Activated CD8-positive, alpha-beta memory T cell treated with anti-CD3 and anti-CD28 coated beads, Interleukin-2, amount 10 ng/mL, durations not matched to agents 7 days and 5 days (primary cell): ENCODE measurements around the gene EXOC6B. TPM values are rescaled to one million over a fixed set of nuclear protein-coding genes. Genes with fewer than 3 reads are reported as not detected.

Experiments used
- ATAC-seq: fragments of 150-1000 bp; cut with Tn5 transposase; one replicate; pipeline ENCODE4 v1.10.0; 2021; ENCODE audit warnings: moderate library complexity
- CTCF ChIA-PET: fragments of 350-600 bp; sonication (Branson Sonifier 250); formaldehyde crosslinking; loops from one replicate; lab custom pipeline; 2021; ENCODE audit warnings: antibody characterized with exemption; lab: Charles Lee
- DNase-seq: peaks from one replicate; pipeline ENCODE4 v3.0.0-alpha.2; 2020
- H3K27ac Mint-ChIP-seq: one replicate; pipeline ENCODE4 v1.8.0; 2021; ENCODE audit warnings: mild to moderate bottlenecking, mixed read lengths
- H3K27me3 Mint-ChIP-seq: one replicate; pipeline ENCODE4 v1.8.0; 2021; ENCODE audit warnings: mixed read lengths
- H3K36me3 Mint-ChIP-seq: one replicate; pipeline ENCODE4 v1.8.0; 2021; ENCODE audit warnings: mild to moderate bottlenecking, mixed read lengths
- H3K4me1 Mint-ChIP-seq: one replicate; pipeline ENCODE4 v1.8.0; 2021; ENCODE audit warnings: mixed read lengths
- H3K4me3 Mint-ChIP-seq: one replicate; pipeline ENCODE4 v1.8.0; 2021; ENCODE audit warnings: mild to moderate bottlenecking, moderate library complexity, mixed read lengths
- H3K9me3 Mint-ChIP-seq: one replicate; pipeline ENCODE4 v1.8.0; 2022; ENCODE audit warnings: low read depth, mixed read lengths
- total RNA-seq, 2 experiments: library from RNA; stranded (reverse); gene quantifications; one replicate each; pipeline ENCODE4 v1.2.3, GENCODE V29; 2021

Gene EXOC6B
- total RNA-seq, 2 experiments from 2014 or later = 14.1 to 22.8 TPM

- ATAC-seq = peak; percentile 68
- no peak overlapping the region for H3K27ac Mint-ChIP-seq
- H3K4me1 Mint-ChIP-seq = peaks cover 28% of the 10 kb centered on the region
- DNase-seq = peak; percentile 74
- CTCF ChIA-PET = interaction anchor here (0.6 to 3.6 kb wide), 31 partner anchors 8 to 829 kb away, joined by 3 to 38 read pairs (median 3); no protein-coding TSS in a partner anchor
- peak overlapping the region; percentile 43 for H3K4me3 Mint-ChIP-seq
- peaks cover 62% of the 10 kb centered on the region for H3K27me3 Mint-ChIP-seq
- peaks cover 2% of the 10 kb centered on the region for H3K9me3 Mint-ChIP-seq
- peaks cover 7% of the 10 kb centered on the region for H3K36me3 Mint-ChIP-seq
Measured at GRCh38 chr2:72150157-72150860, 675.5 kb downstream of the EXOC6B start.

GRCh38 chr2:72149556-72150156 lies 676.2 kb downstream of the EXOC6B start:
- H3K9me3 Mint-ChIP-seq = peaks cover 2% of the 10 kb centered on the region
- peaks cover 62% of the 10 kb centered on the region for H3K27me3 Mint-ChIP-seq
- peaks cover 29% of the 10 kb centered on the region for H3K4me1 Mint-ChIP-seq
- CTCF ChIA-PET = interaction anchor here (0.6 to 3.6 kb wide), 31 partner anchors 8 to 828 kb away, joined by 3 to 38 read pairs (median 3); no protein-coding TSS in a partner anchor
- peak overlapping the region; percentile 43 for H3K4me3 Mint-ChIP-seq
- ATAC-seq = no peak
- peak; percentile 39 for DNase-seq
- peaks cover 7% of the 10 kb centered on the region for H3K36me3 Mint-ChIP-seq
- H3K27ac Mint-ChIP-seq = no peak overlapping the region

- H3K9me3 Mint-ChIP-seq = peaks cover 2% of the 10 kb centered on the region
- peak overlapping the region; percentile 59 for H3K27ac Mint-ChIP-seq
- ATAC-seq (no peak), DNase-seq (peak; percentile 43)
- H3K4me3 Mint-ChIP-seq = peak overlapping the region; percentile 71
- H3K4me1 Mint-ChIP-seq = peaks cover 29% of the 10 kb centered on the region
- H3K27me3 Mint-ChIP-seq = peaks cover 64% of the 10 kb centered on the region
- peaks cover 7% of the 10 kb centered on the region for H3K36me3 Mint-ChIP-seq
- CTCF ChIA-PET = interaction anchor here (1.5 to 2.2 kb wide), 3 partner anchors 225 to 711 kb away, joined by 5 to 9 read pairs (median 5); no protein-coding TSS in a partner anchor
Measured at GRCh38 chr2:72148837-72149555, 676.8 kb downstream of the EXOC6B start.

- peak overlapping the region; percentile 68 for H3K27ac Mint-ChIP-seq
- peaks cover 7% of the 10 kb centered on the region for H3K36me3 Mint-ChIP-seq
- peaks cover 2% of the 10 kb centered on the region for H3K9me3 Mint-ChIP-seq
- CTCF ChIA-PET = interaction anchor here (1.5 to 2.2 kb wide), 2 partner anchors 224 to 711 kb away, joined by 5 read pairs; no protein-coding TSS in a partner anchor
- DNase-seq (no peak), ATAC-seq (no peak)
- peaks cover 70% of the 10 kb centered on the region for H3K27me3 Mint-ChIP-seq
- peak overlapping the region; percentile 71 for H3K4me3 Mint-ChIP-seq
- peaks cover 31% of the 10 kb centered on the region for H3K4me1 Mint-ChIP-seq
Measured at GRCh38 chr2:72148003-72148836, 677.6 kb downstream of the EXOC6B start.

GRCh38 chr2:72147303-72147971 lies 678.4 kb downstream of the EXOC6B start, which contains the start of gene CYP26B1:
Gene CYP26B1 (minus strand): TSS chr2:72147862. CDS start chr2:72147834, 28 bp downstream.
- CTCF ChIA-PET = interaction anchor here (2.2 kb wide), 1 partner anchor 224 kb away, joined by 5 read pairs; no protein-coding TSS in a partner anchor
- peaks cover 71% of the 10 kb centered on the region for H3K27me3 Mint-ChIP-seq
- H3K27ac Mint-ChIP-seq = peak within 1 kb of the TSS; percentile 68
- peak within 1 kb of the TSS; percentile 71 for H3K4me3 Mint-ChIP-seq
- peak; percentile 33 for DNase-seq
- no peak for ATAC-seq
- peaks cover 31% of the 10 kb centered on the region for H3K4me1 Mint-ChIP-seq
- H3K36me3 Mint-ChIP-seq = peaks cover 7% of the 10 kb centered on the region
- H3K9me3 Mint-ChIP-seq = peaks cover 2% of the 10 kb centered on the region

- DNase-seq (peak; percentile 37), ATAC-seq (no peak)
- Mint-ChIP-seq H3K27me3 (peaks cover 78% of the 10 kb centered on the region), H3K27ac (peak overlapping the region; percentile 22), H3K4me1 (peaks cover 31% of the 10 kb centered on the region), H3K4me3 (peak overlapping the region; percentile 28), H3K9me3 (peaks cover 2% of the 10 kb centered on the region), H3K36me3 (peaks cover 7% of the 10 kb centered on the region)
- CTCF ChIA-PET = interaction anchor here (2.2 kb wide), 1 partner anchor 223 kb away, joined by 5 read pairs; no protein-coding TSS in a partner anchor
Measured at GRCh38 chr2:72146347-72147302, 679.2 kb downstream of the EXOC6B start.

GRCh38 chr2:72145658-72146329 lies 680.0 kb downstream of the EXOC6B start:
- DNase-seq = peak; percentile 23

GRCh38 chr2:72145289-72145657 lies 680.6 kb downstream of the EXOC6B start:
- H3K36me3 Mint-ChIP-seq = peaks cover 7% of the 10 kb centered on the region
- peak overlapping the region; percentile 11 for H3K4me3 Mint-ChIP-seq
- peaks cover 72% of the 10 kb centered on the region for H3K27me3 Mint-ChIP-seq
- H3K4me1 Mint-ChIP-seq = peaks cover 31% of the 10 kb centered on the region
- H3K27ac Mint-ChIP-seq = peak overlapping the region; percentile 54
- DNase-seq (no peak), ATAC-seq (no peak)
- CTCF ChIA-PET = no interaction called here
- peaks cover 2% of the 10 kb centered on the region for H3K9me3 Mint-ChIP-seq

More at GRCh38 chr2:72145658-72146329, 680.0 kb downstream of the EXOC6B start:
- no peak for ATAC-seq
- peaks cover 7% of the 10 kb centered on the region for H3K36me3 Mint-ChIP-seq
- CTCF ChIA-PET = no interaction called here
- H3K27me3 Mint-ChIP-seq = peaks cover 76% of the 10 kb centered on the region
- peak overlapping the region; percentile 11 for H3K4me3 Mint-ChIP-seq
- H3K4me1 Mint-ChIP-seq = peaks cover 31% of the 10 kb centered on the region
- H3K27ac Mint-ChIP-seq = peak overlapping the region; percentile 54
- peaks cover 2% of the 10 kb centered on the region for H3K9me3 Mint-ChIP-seq

- ATAC-seq (no peak), DNase-seq (peak; percentile 37)
- Mint-ChIP-seq H3K27me3 (peaks cover 67% of the 10 kb centered on the region), H3K4me1 (peaks cover 26% of the 10 kb centered on the region), H3K36me3 (peaks cover 7% of the 10 kb centered on the region), H3K4me3 (no peak overlapping the region), H3K9me3 (peaks cover 2% of the 10 kb centered on the region), H3K27ac (no peak overlapping the region)
- CTCF ChIA-PET = no interaction called here
Measured at GRCh38 chr2:72144632-72145288, 681.1 kb downstream of the EXOC6B start.

GRCh38 chr2:72144274-72144631 lies 681.6 kb downstream of the EXOC6B start:
- Mint-ChIP-seq H3K27me3 (peaks cover 62% of the 10 kb centered on the region), H3K27ac (no peak overlapping the region), H3K4me1 (peaks cover 21% of the 10 kb centered on the region), H3K4me3 (no peak overlapping the region), H3K9me3 (peaks cover 2% of the 10 kb centered on the region), H3K36me3 (peaks cover 7% of the 10 kb centered on the region)
- ATAC-seq (no peak), DNase-seq (no peak)
- CTCF ChIA-PET = no interaction called here
